ENCODE data around the gene RAD51B.
"Not testable (repeated sequence)": the region's sequence is repeated elsewhere in the genome, so short reads cannot be mapped to it uniquely, and the experiment has no call there.

Gene RAD51B

DNA sequence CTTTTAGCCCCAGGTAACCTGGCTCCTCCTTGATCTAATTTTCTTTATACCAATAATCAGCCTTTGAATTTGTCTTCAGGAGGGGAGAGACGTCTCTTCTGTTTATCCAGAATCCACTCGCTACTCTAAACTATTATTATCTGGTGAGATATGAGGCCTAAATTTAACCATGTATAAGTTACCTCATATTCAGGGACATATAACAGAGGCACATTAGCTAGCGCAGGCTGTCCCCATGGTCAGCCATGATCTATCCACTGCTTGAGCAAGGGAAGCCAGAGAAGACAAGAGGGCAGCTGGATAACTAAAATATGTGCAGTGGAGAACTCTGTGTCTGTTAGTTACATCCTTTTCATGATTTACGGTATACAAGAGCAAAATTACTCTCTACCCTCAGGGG lies 481.0 kb downstream of the RAD51B start:
- no peak overlapping the region for H3K27ac ChIP-seq (ENCODE audit: low read length)
- no peaks in the 10 kb centered on the region for H3K9me2 ChIP-seq (replicated peaks; ENCODE audit: insufficient read depth, low read length)
- no peak overlapping the region for H3K9ac ChIP-seq (ENCODE audit: low read length)
- no peaks in the 10 kb centered on the region for H3K79me2 ChIP-seq (ENCODE audit: low read length)
- H3K4me2 ChIP-seq (ENCODE audit: low read depth, low read length) = no peak overlapping the region
- no peaks in the 10 kb centered on the region for H3K9me3 ChIP-seq (replicated peaks; ENCODE audit: insufficient read depth, low read length)
- no peaks in the 10 kb centered on the region for H3K4me1 ChIP-seq (ENCODE audit: low read length)
- no peaks in the 10 kb centered on the region for H3K27me3 ChIP-seq (replicated peaks; ENCODE audit: insufficient read depth, low read length)
- TF ChIP-seq EZH2phosphoT487 (IDR thresholded peaks at IDR 0.05; ENCODE audit: low read length) (no peak), EZH2 (optimal IDR thresholded peaks at IDR 0.05; ENCODE audit: low read depth, low read length) (no peak)
- TF ChIP-seq, protein P1, sequence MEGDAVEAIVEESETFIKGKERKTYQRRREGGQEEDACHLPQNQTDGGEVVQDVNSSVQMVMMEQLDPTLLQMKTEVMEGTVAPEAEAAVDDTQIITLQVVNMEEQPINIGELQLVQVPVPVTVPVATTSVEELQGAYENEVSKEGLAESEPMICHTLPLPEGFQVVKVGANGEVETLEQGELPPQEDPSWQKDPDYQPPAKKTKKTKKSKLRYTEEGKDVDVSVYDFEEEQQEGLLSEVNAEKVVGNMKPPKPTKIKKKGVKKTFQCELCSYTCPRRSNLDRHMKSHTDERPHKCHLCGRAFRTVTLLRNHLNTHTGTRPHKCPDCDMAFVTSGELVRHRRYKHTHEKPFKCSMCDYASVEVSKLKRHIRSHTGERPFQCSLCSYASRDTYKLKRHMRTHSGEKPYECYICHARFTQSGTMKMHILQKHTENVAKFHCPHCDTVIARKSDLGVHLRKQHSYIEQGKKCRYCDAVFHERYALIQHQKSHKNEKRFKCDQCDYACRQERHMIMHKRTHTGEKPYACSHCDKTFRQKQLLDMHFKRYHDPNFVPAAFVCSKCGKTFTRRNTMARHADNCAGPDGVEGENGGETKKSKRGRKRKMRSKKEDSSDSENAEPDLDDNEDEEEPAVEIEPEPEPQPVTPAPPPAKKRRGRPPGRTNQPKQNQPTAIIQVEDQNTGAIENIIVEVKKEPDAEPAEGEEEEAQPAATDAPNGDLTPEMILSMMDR (IDR thresholded peaks at IDR 0.05; ENCODE audit: low read length) = no peak
- H2AFZ ChIP-seq (ENCODE audit: low read length) = no peak overlapping the region
- no peak for DNase-seq
- no peaks in the 10 kb centered on the region for H4K20me1 ChIP-seq (ENCODE audit: insufficient read depth, low read length)
- no peaks in the 10 kb centered on the region for H3F3A ChIP-seq (ENCODE audit: insufficient read depth, low read length)
- no peaks in the 10 kb centered on the region for H3K36me3 ChIP-seq (replicated peaks; ENCODE audit: insufficient read depth, low read length)
- no peak overlapping the region for H3K4me3 ChIP-seq (ENCODE audit: low read length)

DNA sequence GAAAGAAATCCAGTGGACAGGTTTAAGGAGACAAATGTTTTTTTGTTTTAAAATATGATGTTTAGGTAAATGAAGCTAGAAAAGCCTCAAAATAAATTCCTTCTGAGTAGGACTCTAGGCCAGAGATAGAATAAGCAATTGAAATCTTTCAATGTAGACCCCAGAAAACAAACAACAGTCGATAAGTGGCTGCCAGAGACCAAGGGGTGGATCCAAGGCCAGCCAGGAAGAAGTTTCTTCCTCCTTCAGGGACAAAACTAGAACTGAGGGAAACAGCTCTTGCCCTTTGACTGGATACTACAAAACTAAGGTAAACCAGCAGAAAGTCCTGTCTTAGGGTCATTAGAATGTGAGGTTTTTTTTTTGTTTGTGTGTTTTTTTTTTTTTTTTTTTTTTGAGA lies 481.6 kb downstream of the RAD51B start:
- H3K4me1 ChIP-seq (ENCODE audit: low read length) = no peaks in the 10 kb centered on the region
- no peak overlapping the region for H2AFZ ChIP-seq (ENCODE audit: low read length)
- H3K27me3 ChIP-seq (replicated peaks; ENCODE audit: insufficient read depth, low read length) = no peaks in the 10 kb centered on the region
- H3K79me2 ChIP-seq (ENCODE audit: low read length) = no peaks in the 10 kb centered on the region
- no peaks in the 10 kb centered on the region for H4K20me1 ChIP-seq (ENCODE audit: insufficient read depth, low read length)
- no peaks in the 10 kb centered on the region for H3K9me2 ChIP-seq (replicated peaks; ENCODE audit: insufficient read depth, low read length)
- H3K4me3 ChIP-seq (ENCODE audit: low read length) = no peak overlapping the region
- H3K4me2 ChIP-seq (ENCODE audit: low read depth, low read length) = no peak overlapping the region
- no peak for DNase-seq
- no peak overlapping the region for H3K27ac ChIP-seq (ENCODE audit: low read length)
- H3K9ac ChIP-seq (ENCODE audit: low read length) = no peak overlapping the region
- H3K9me3 ChIP-seq (replicated peaks; ENCODE audit: insufficient read depth, low read length) = no peaks in the 10 kb centered on the region
- no peaks in the 10 kb centered on the region for H3K36me3 ChIP-seq (replicated peaks; ENCODE audit: insufficient read depth, low read length)
- H3F3A ChIP-seq (ENCODE audit: insufficient read depth, low read length) = no peaks in the 10 kb centered on the region
- TF ChIP-seq, protein P1 (IDR thresholded peaks at IDR 0.05; ENCODE audit: low read length) = no peak
- TF ChIP-seq EZH2phosphoT487 (IDR thresholded peaks at IDR 0.05; ENCODE audit: low read length) (no peak), EZH2 (optimal IDR thresholded peaks at IDR 0.05; ENCODE audit: low read depth, low read length) (no peak)

DNA sequence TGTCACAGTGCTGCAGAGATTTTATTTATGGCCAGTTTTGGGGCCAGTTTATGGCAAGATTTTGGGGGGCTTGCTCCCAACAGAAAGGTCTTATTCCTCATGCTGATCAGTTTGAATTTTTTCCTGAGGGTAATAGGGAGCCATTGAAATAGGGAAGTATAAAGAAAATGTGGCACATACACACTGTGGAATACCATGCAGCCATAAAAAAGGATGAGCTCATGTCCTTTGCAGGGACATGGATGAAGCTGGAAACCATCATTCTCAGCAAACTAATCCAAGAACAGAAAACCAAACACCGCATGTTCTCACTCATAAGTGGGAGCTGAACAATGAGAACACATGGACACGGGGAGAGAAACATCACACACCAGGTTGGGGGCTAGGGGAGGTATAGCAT lies 483.4 kb downstream of the RAD51B start:
- not testable (repeated sequence) for H3K27me3 ChIP-seq (replicated peaks; ENCODE audit: insufficient read depth, low read length); H3F3A ChIP-seq (ENCODE audit: insufficient read depth, low read length); H3K9me2 ChIP-seq (replicated peaks; ENCODE audit: insufficient read depth, low read length); H3K4me1 ChIP-seq (ENCODE audit: low read length); H3K79me2 ChIP-seq (ENCODE audit: low read length); H3K9ac ChIP-seq (ENCODE audit: low read length); H3K4me2 ChIP-seq (ENCODE audit: low read depth, low read length); H2AFZ ChIP-seq (ENCODE audit: low read length); H3K4me3 ChIP-seq (ENCODE audit: low read length); H3K36me3 ChIP-seq (replicated peaks; ENCODE audit: insufficient read depth, low read length); H4K20me1 ChIP-seq (ENCODE audit: insufficient read depth, low read length); H3K9me3 ChIP-seq (replicated peaks; ENCODE audit: insufficient read depth, low read length); H3K27ac ChIP-seq (ENCODE audit: low read length); DNase-seq

DNA sequence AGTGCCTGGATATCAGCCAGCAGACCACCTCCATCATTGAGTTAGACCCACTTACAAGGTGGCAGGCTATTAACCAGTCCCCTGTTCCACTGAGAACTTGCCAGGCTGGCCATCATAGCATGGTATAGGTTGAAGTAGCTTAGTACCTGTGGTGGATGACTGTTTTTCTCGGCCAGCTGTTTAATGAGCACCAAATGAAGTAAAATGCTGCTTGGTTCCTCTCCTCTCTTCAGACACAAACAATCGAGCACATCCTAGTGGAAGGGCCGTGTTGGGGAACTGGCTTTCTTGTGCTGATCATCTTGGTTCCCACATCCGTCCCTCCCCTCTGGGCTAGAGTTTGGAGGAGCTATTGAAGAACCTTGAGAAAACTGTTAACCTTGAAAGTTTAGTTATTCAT lies 486.2 kb downstream of the RAD51B start:
- Histone ChIP-seq H3K79me2 (ENCODE audit: low read length) (no peaks in the 10 kb centered on the region), H2AFZ (ENCODE audit: low read length) (no peak overlapping the region), H3K9ac (ENCODE audit: low read length) (no peak overlapping the region), H4K20me1 (ENCODE audit: insufficient read depth, low read length) (no peaks in the 10 kb centered on the region), H3K36me3 (replicated peaks; ENCODE audit: insufficient read depth, low read length) (no peaks in the 10 kb centered on the region), H3K4me3 (ENCODE audit: low read length) (no peak overlapping the region), H3K4me1 (ENCODE audit: low read length) (no peaks in the 10 kb centered on the region), H3F3A (ENCODE audit: insufficient read depth, low read length) (no peaks in the 10 kb centered on the region), H3K4me2 (ENCODE audit: low read depth, low read length) (no peak overlapping the region), H3K9me2 (replicated peaks; ENCODE audit: insufficient read depth, low read length) (no peaks in the 10 kb centered on the region), H3K9me3 (replicated peaks; ENCODE audit: insufficient read depth, low read length) (no peaks in the 10 kb centered on the region), H3K27ac (ENCODE audit: low read length) (no peak overlapping the region), H3K27me3 (replicated peaks; ENCODE audit: insufficient read depth, low read length) (no peaks in the 10 kb centered on the region)
- DNase-seq = no peak
- TF ChIP-seq EZH2phosphoT487 (IDR thresholded peaks at IDR 0.05; ENCODE audit: low read length) (no peak), EZH2 (optimal IDR thresholded peaks at IDR 0.05; ENCODE audit: low read depth, low read length) (no peak)
- TF ChIP-seq, protein P1 (IDR thresholded peaks at IDR 0.05; ENCODE audit: low read length) = no peak
